H54 (cell line): ENCODE measurements around the gene AGK.
A peak's percentile ranks its signal among the peaks of the same experiment; 100 is the strongest.

Source experiments
- DNase-seq: peaks from one replicate; pipeline ENCODE4 v3.0.0; 2011; ENCODE audit warnings: low spot score, mixed read lengths; ENCODE audit not compliant: insufficient read length
- FAIRE-seq: peaks from 3 replicates; lab custom pipeline; 2011; peaks lifted over from hg19 to GRCh38; lab: Jason Lieb, UNC
- POLR2A ChIP-seq: IDR thresholded peaks from 2 replicates; pipeline ENCODE4 v1.6.1; 2011; ENCODE audit warnings: low read depth, mild to moderate bottlenecking, low read length

The AGK gene

GRCh38 chr7:141551094-141551781 lies at the start of gene AGK:
Gene AGK, plus strand, starts transcription at chr7:141551410. Its CDS starts 4,057 bp downstream, at chr7:141555467.
- peak; percentile 97 for TF ChIP-seq POLR2A
- DNase-seq = peak; percentile 82
- no peak for FAIRE-seq

GRCh38 chr7:141501451-141501850 lies 49.8 kb upstream of the AGK start:
- DNase-seq = no peak
- TF ChIP-seq POLR2A = no peak
- no peak for FAIRE-seq

- TF ChIP-seq POLR2A = no peak
- DNase-seq (no peak), FAIRE-seq (no peak)
Measured at GRCh38 chr7:141511316-141511675, 39.9 kb upstream of the AGK start.

GRCh38 chr7:141511676-141512396 lies 39.4 kb upstream of the AGK start:
- DNase-seq = no peak
- TF ChIP-seq POLR2A = no peak
- FAIRE-seq = no peak

DNA sequence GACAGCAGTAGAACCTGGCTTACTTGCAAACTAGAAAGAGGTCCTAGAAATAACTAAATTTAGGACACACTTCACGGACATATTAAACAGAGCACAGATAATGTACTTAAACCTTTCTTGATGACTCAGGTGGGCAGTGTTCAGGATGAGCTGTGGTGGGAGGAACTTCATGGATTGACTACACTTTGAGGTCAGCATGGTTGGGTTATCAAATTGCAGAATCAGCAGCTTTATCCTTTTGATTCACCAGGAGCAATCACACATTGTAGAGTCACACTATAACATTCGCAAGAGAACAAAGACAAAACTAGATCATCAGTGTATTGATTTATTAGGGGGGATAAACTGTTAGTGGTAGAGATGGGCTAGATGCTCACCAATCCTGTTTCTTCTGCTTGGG lies 38.6 kb upstream of the AGK start:
- TF ChIP-seq POLR2A = no peak
- no peak for FAIRE-seq
- no peak for DNase-seq

- DNase-seq (no peak), FAIRE-seq (no peak)
- TF ChIP-seq POLR2A = no peak
Measured at GRCh38 chr7:141513720-141514119, 37.5 kb upstream of the AGK start.

GRCh38 chr7:141515941-141516340 lies 35.3 kb upstream of the AGK start:
- no peak for TF ChIP-seq POLR2A
- FAIRE-seq = no peak
- no peak for DNase-seq

- DNase-seq (no peak), FAIRE-seq (no peak)
- TF ChIP-seq POLR2A = no peak
Measured at GRCh38 chr7:141519623-141520022, 31.6 kb upstream of the AGK start.

DNA sequence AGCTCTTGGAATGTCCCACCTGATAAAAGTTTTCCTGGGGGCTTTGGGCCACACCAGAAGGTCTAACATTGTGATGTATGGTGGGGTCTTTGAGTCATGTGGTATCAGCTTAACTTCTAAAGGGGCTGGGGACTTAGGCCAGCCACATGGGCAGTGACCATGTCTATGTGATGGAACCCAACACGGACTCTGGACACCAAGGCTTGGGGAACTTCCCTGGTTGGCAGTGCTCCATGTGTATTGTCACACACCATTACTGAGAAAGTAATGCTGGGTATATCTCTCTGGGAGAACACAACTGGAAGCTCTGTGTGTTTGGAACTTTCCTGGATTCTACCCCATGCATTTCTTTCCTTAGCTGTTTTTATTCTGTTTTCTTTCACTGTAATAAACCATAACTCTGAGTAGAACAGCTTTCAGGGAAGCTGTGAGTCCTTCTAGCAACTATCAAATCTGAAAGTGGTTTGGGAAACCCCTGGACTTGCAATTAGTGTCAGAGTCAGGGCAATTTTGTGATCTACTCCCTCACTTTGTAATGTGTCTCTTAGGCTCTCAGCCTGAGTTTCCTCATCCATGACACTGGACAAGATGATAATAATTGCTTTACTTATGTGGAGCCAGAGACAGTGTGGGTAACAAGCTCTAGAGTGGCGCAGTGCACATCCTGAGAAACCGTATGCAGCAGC lies 28.4 kb upstream of the AGK start:
- DNase-seq (no peak), FAIRE-seq (no peak)
- no peak for TF ChIP-seq POLR2A

DNA sequence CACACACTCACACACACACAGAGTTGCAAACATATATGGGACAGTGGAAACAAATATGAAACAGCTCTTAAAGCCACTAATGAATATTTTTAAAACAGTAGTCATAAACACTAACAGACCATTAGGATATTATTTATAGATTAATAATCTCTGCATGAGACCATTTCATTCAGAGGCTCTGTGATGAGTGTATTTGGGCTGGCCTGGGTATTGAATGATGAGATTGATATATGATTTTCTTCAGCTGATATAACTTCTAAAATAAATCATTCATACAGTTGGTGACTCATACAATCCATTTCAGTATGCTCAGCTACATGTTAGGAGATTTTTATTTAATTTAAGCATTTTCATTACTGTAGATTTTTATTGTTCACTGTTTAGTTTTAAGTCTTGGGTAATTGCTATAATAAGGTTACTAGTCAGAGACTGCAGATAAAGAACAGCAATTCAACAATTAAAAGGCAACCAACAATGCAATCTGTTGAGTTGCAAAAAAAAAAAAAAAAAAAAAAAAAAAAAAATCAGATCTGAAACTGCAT lies 25.2 kb upstream of the AGK start:
- TF ChIP-seq POLR2A = no peak
- no peak for FAIRE-seq

GRCh38 chr7:141527076-141527475 lies 24.1 kb upstream of the AGK start:
- no peak for FAIRE-seq

More for the DNA sequence above, 25.2 kb upstream of the AGK start:
- no peak for DNase-seq

GRCh38 chr7:141528399-141528798 lies 22.8 kb upstream of the AGK start:
- TF ChIP-seq POLR2A = no peak
- no peak for FAIRE-seq
- no peak for DNase-seq

More at GRCh38 chr7:141527076-141527475, 24.1 kb upstream of the AGK start:
- DNase-seq = no peak
- TF ChIP-seq POLR2A = no peak

DNA sequence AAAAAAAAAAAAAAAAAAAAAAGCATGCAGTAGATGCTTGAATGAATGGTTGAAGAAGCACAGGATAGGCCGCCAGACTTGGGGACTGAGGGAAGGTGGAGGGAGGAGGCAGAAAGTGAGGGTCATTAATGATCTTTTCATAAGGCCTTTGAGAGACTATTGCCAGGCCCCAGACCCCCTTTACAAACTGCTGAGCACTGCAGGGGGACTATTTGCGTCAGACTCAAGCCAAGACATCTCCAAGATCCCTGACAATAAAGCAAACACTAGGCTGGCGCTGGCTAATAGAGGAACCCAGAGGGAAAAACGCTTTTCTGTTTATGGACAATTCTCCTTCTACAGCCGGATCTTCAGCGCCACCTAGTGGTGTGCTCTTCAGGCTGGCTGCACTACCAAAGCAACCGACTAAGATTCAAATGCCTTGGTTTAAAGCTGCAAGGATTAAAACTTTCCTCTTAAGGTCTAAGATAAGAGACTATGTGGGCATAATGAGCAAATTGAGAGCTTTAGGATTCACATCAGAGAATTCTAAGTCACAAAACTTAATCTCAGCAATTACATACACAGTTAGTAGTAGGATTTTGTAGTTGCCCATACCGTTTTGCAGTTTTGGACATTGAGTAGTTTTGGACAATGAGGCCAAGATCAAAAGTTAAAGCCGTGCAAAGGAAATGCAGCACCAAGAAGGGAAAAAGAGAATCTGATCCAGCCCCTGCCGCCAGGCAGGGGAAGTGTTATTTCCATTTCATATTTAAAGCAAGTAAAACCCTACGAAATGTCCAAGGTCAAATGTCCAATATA lies 17.9 kb upstream of the AGK start:
- no peak for TF ChIP-seq POLR2A
- FAIRE-seq (peak; percentile 83), DNase-seq (peak; percentile 47)
